GM12892 (cell line): ENCODE measurements around the gene HERC2.
"Not testable (repeated sequence)": the region's sequence is repeated elsewhere in the genome, so short reads cannot be mapped to it uniquely, and the experiment has no call there.

Experiments used
- DNase-seq: peaks from one replicate; pipeline ENCODE4 v3.0.0; 2011; ENCODE audit not compliant: insufficient read length
- FAIRE-seq: peaks from 2 replicates; lab custom pipeline; 2011; peaks lifted over from hg19 to GRCh38; lab: Jason Lieb, UNC
- POLR2A ChIP-seq: IDR thresholded peaks from 2 replicates; pipeline ENCODE4 v1.6.1; 2011; ENCODE audit warnings: low read depth, low read length, control low read depth
- POLR2AphosphoS5 ChIP-seq: IDR thresholded peaks from 2 replicates; pipeline ENCODE4 v1.6.1; 2011; ENCODE audit warnings: low read depth, low read length, control low read depth
- TAF1 ChIP-seq: IDR thresholded peaks from 2 replicates; pipeline ENCODE4 v1.6.1; 2011; ENCODE audit warnings: low read depth, mild to moderate bottlenecking, control low read depth, low read length, borderline replicate concordance

The HERC2 gene

DNA sequence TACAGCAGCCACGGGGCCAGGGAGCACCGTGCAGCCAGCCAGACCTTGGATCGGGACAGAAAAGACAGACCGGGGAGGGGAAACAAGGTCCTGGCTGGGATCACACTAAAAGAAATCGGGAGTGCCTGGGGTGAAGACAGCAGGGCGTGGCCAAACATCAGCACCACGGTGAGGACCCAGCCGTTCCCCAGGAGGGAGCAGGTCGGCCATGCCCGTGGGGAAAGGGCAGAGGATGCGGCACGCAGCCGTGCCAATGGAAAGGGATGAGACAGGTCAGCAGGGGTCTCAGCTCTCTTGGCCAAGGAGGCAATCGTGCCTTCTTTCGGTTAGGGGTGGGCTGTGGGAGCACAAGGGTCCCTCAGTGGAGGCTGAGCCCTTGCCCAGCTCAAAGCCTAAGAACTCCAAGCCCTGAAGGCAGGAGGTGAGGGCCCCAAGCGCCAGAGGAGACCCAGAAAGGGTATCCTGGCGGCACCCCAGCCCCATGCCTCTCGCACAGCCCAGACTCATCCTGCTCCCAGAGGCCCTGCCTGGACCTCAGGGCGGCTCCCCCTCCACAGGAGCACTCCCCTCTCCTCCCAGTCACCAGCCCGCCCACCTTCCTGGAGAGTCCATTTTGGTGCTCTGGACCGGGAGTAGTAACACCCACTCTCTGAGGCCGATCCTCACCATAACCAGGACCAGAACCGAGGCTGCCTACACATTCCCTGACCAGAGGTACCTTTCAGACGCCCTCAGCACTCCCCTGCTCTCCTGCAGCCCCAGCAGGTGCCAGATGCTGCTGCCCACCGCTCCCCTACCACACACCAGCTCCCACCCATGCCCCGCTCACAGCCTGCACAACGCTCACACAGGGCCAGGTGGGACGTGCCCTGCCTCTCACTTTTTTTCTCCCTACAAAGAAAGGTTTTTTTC is 199.7 kb downstream of the HERC2 start:
- FAIRE-seq (no peak), DNase-seq (no peak)

DNA sequence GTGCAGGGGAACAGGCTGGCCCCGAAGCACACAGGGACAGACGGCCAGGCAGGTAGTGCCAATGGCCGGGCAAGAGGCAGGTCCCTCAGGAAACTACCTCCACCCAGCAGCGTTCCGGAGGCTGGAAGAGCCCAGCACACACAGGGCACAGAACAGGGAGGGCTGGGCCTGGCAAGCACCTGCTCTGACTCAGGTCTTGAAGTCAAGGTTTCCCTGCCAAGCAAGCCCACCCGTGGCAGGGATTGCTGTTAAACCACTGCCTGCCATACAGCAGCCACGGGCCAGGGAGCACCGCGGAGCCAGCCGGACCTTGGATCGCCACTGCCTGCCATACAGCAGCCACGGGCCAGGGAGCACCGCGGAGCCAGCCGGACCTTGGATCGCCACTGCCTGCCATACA is 200.4 kb downstream of the HERC2 start:
- not testable (repeated sequence) for FAIRE-seq, DNase-seq

More for the DNA sequence above, 199.7 kb downstream of the HERC2 start:
- no peak for TF ChIP-seq POLR2A
- no peak for TF ChIP-seq TAF1
- TF ChIP-seq POLR2AphosphoS5 = no peak

DNA sequence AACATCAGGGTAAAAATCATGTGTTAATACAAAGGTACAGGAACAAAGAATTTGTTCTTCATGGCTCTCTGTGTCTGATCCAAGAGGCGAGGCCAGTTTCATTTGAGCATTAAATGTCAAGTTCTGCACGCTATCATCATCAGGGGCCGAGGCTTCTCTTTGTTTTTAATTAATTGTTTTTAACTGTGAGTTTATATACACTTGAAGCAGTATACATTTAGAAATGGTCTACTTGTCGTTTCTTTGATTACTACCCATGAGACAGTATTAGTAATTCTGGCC is 201.7 kb downstream of the HERC2 start:
- FAIRE-seq (no peak), DNase-seq (no peak)
- TF ChIP-seq POLR2A (no peak), POLR2AphosphoS5 (no peak), TAF1 (no peak)

DNA sequence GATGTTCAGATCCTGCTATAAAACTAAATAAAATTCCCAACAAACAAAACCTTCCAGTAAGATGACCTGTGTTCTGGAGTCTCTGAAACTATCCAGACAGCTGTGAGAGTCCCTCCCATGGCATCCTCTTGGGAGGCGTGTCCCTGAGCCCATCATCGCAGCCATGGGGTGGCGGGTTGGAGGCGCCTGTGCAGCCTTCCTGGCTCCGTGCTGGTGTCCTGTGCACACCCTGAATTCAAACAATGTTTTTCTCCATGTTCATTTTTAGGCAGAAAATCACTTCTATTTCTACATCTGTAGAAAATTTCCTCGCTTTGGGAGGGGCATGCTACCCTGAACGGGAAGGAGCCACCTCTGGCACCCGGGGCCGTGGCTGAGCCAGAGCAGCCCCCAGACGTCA is 203.4 kb downstream of the HERC2 start:
- TF ChIP-seq TAF1 (no peak), POLR2A (no peak), POLR2AphosphoS5 (no peak)
- DNase-seq (no peak), FAIRE-seq (no peak)

DNA sequence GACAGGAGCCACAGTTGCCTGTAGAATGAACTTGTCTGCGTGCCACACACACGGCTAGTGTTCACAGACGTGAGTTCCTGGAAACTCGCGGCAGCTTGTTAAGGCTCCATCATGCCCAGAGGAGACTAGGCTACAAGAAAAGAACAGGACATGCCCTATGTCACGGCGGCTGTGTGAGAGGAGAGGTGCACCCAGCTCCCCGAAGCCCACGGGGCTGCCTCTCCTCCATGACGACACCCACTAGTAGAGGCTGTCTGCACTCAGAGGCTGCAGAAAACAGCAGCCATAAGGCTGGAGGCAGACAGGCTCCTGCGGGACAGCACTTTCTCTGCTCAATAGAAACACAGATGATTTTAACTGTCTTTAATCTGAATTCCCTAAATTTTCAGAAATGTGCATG is 203.9 kb downstream of the HERC2 start:
- DNase-seq = no peak

DNA sequence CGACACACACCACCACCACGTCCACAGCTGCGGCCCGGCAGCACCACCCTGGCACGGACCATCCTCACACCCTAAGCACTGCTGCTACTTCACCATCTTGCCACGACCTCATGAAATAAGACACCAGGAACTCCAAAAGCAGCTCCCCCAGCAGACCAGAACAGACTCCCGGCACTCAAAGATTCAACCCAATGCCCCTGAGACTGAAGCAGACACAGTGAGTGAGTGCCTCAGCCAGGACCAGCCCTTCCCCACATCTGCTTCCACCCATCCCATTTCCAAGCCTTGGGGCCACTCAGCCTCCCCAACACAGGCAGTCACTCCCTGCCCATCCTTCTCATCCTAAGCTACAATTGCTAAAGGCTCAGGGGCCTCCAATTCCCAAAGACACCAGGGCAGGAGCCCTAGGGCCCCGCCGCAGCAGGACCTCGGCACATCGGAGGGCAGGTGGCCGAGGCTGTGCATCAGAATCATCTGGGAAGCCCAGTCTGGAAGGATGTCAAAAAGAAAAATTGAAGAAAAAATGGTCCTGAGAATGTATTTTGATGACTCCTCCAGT is 204.5 kb downstream of the HERC2 start:
- no peak for FAIRE-seq

More for the DNA sequence above, 203.9 kb downstream of the HERC2 start:
- TF ChIP-seq POLR2A (no peak), TAF1 (no peak), POLR2AphosphoS5 (no peak)
- no peak for FAIRE-seq

DNA sequence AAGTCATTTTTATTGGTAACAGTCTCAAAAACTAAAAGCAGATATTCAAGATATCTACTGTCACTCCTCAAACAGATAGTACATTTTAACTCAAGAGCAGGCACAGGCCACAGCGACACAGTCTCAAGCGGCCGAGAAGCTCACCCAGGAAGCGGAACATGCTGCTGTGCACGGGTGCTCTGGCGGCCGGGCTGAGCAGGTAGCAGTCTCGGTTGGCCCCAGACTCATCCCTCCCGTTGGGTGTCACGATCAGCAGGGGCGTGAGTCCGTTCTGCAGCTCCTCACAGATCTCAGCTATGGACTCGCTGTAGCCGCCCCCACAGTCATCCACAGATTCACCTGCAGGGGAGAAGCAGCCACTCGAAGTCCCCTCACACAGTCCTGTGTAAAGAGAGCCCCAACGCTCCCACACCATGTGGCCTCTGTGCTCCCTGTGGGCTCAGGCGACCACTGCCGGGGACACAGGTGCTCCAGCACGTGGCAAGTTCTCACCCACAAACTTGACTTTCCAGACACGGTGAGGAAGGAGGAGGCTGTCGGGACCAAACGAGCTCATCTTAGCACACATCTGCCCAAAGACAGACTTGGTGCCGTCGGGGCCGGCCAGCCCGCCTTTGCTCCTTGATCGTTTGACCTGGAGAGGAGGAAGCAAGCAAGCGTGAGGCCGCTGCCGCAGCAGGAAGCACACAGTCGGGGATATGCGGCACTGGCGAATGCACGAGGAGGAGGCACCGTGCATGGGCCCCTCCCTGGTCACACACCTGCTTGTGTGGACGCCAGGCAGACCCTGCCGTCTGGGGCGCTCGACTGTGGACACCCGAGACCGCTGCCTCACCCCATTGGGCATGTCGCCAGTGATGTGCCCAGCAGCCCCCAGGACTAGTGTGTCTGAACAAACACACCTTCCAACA is 205.2 kb downstream of the HERC2 start:
- DNase-seq (no peak), FAIRE-seq (no peak)
- TF ChIP-seq TAF1 (no peak), POLR2AphosphoS5 (no peak), POLR2A (no peak)

More for the DNA sequence above, 204.5 kb downstream of the HERC2 start:
- TF ChIP-seq TAF1 = no peak
- TF ChIP-seq POLR2A = no peak
- TF ChIP-seq POLR2AphosphoS5 = no peak
- DNase-seq = no peak

DNA sequence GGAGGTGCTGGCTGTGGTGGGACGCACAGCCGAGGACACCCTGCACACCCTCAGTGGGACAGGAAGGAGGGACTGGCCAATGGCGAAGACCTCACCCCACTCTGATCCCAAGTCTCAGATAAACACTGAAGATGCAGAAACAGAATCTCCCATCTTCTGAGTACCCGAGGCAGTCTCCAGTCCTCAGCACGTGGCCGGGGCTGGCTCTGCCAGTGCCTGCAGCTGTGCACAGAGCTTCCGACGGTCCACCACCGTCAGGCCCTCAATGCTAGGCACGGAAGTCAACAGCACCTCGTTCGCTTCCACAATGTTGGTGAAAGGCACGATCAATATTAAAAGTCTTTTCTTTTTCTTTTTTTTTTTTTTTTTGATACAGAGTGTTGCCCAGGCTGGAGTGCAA is 206.1 kb downstream of the HERC2 start:
- FAIRE-seq (no peak), DNase-seq (no peak)
- no peak for TF ChIP-seq POLR2AphosphoS5
- TF ChIP-seq TAF1 = no peak
- no peak for TF ChIP-seq POLR2A

DNA sequence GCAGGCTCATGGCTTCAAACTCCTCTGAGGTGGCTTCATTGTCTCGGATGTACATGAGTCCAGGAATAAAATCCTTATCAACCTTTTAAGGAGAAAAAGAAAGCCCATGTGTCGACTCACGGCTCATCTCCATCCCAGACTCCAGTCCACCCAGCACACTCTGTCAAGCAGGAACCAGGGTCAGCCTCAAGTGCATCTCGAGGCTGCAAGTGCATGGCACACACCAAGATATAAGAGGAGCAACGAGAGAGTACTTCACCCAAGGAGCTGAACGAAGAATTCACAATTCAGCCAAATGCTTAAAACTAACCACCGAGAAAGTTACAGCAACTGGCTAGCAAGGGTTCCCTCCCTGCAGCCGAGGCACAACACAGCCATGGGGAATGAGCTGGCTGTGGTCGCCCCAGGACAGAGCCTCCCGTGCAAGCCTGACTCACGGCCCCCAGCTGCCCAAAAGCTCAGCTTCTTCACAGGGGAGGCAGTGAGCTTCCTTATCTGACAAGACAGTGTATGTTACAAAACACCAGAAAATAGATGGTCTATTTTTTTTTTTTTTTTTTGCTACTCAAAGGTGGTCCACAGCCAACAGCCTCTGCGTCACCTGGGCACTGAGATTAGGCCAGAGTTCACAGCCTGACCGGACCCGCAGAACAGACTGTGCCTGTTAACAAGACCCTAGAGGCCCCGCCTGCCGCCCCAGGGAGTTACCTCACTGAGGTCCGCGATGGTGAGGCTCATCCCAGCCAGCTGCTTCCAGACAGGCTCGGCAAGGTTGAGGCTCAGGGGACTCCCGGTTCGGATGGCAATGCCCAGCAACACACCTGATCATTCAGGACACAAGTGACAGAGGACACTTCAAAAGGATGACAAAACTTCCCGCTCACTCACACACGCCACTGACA is 207.0 kb downstream of the HERC2 start:
- FAIRE-seq = no peak
- no peak for TF ChIP-seq POLR2AphosphoS5
- no peak for TF ChIP-seq POLR2A
- no peak for TF ChIP-seq TAF1
- no peak for DNase-seq

DNA sequence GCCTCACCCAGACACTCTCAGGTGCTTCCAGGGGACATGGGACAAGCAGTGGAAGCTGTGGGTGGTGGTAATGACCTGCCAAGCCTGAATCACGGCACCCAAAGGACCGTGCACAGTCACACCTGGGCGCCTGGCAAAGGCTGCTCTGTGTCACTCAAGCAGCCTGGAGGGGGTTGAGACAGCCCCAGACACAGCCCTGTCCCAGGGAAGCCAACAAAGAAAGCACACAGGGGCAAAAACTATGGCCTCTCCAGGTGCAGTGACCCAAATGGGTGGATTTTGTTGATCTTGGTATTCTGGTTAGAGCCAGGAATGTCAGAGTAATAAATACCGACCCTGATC is 207.9 kb downstream of the HERC2 start:
- no peak for FAIRE-seq
- no peak for TF ChIP-seq TAF1
- no peak for TF ChIP-seq POLR2AphosphoS5
- no peak for TF ChIP-seq POLR2A
- no peak for DNase-seq
